AG09309 (cell line): Measurements from ENCODE around the gene PLXNA4.

ENCODE experiments used
- DNase-seq: peaks from one replicate; pipeline ENCODE4 v3.0.0-alpha.2; 2010; ENCODE audit warnings: low read depth
- H3K4me3 ChIP-seq: 2 replicates; pipeline ENCODE4 v1.5.1; 2011; ENCODE audit warnings: mild to moderate bottlenecking, low read depth, low read length, moderate library complexity; ENCODE audit not compliant: control insufficient read depth
- CTCF ChIP-seq: IDR thresholded peaks from 2 replicates; pipeline ENCODE4 v1.5.1; 2011; ENCODE audit warnings: mild to moderate bottlenecking, low read depth, low read length, inconsistent platforms; ENCODE audit not compliant: insufficient read depth, control insufficient read depth; ENCODE audit errors: missing control alignments

The PLXNA4 gene

GRCh38 chr7:132073920-132074589, 502.2 kb downstream of the PLXNA4 start:
- TF ChIP-seq CTCF: no peak
- no peak for DNase-seq
- no peak overlapping the region for H3K4me3 ChIP-seq
